Stimulated activated CD4-positive, alpha-beta T cell treated with anti-CD3 and anti-CD28 coated beads, Interleukin-2, amount 100 ng/mL, for 4 hours (primary cell): ENCODE results near the gene PRSS1.
"Not testable (repeated sequence)": the region's sequence is repeated elsewhere in the genome, so short reads cannot be mapped to it uniquely, and the experiment has no call there.

ENCODE experiments used
- DNase-seq: peaks from one replicate; pipeline ENCODE4 v3.0.0-alpha.2; 2020; ENCODE audit warnings: low read depth

The PRSS1 gene

GRCh38 chr7:142773937-142774744 is 24.9 kb downstream of the PRSS1 start:
- DNase-seq: no peak

- no peak for DNase-seq
Measured at GRCh38 chr7:142774826-142775225, 25.6 kb downstream of the PRSS1 start.

- not testable (repeated sequence) for DNase-seq
Measured at GRCh38 chr7:142775351-142776115, 26.3 kb downstream of the PRSS1 start.

- no peak for DNase-seq
Measured at GRCh38 chr7:142776206-142776844, 27.1 kb downstream of the PRSS1 start.

GRCh38 chr7:142776845-142777225 is 27.6 kb downstream of the PRSS1 start:
- not testable (repeated sequence) for DNase-seq

- no peak for DNase-seq
Measured at GRCh38 chr7:142777318-142777717, 28.0 kb downstream of the PRSS1 start.

- DNase-seq: peak; percentile 66
Measured at GRCh38 chr7:142782922-142783900, 33.9 kb downstream of the PRSS1 start.

- no peak for DNase-seq
Measured at GRCh38 chr7:142784096-142784495, 34.8 kb downstream of the PRSS1 start.

- DNase-seq: no peak
Measured at GRCh38 chr7:142784716-142785115, 35.4 kb downstream of the PRSS1 start.

GRCh38 chr7:142785841-142786250 is 36.6 kb downstream of the PRSS1 start:
- DNase-seq: peak; percentile 68

- DNase-seq: no peak
Measured at GRCh38 chr7:142787034-142787768, 37.9 kb downstream of the PRSS1 start.

GRCh38 chr7:142787783-142788182 is 38.5 kb downstream of the PRSS1 start:
- DNase-seq: no peak

- no peak for DNase-seq
Measured at GRCh38 chr7:142788303-142789289, 39.3 kb downstream of the PRSS1 start.

GRCh38 chr7:142789441-142789840 is 40.2 kb downstream of the PRSS1 start:
- no peak for DNase-seq

- no peak for DNase-seq
Measured at GRCh38 chr7:142790056-142790455, 40.8 kb downstream of the PRSS1 start.

- no peak for DNase-seq
Measured at GRCh38 chr7:142790555-142790954, 41.3 kb downstream of the PRSS1 start.

GRCh38 chr7:142791502-142791901 is 42.2 kb downstream of the PRSS1 start:
- no peak for DNase-seq

- no peak for DNase-seq
Measured at GRCh38 chr7:142792129-142792528, 42.9 kb downstream of the PRSS1 start.

- DNase-seq: no peak
Measured at GRCh38 chr7:142792593-142792992, 43.3 kb downstream of the PRSS1 start.

GRCh38 chr7:142793156-142793555 is 43.9 kb downstream of the PRSS1 start:
- DNase-seq: no peak
